ENCODE data around the gene LONRF3. TPM values are rescaled to one million over a fixed set of nuclear protein-coding genes. Genes with fewer than 3 reads are reported as not detected.
"Not testable (repeated sequence)": the region's sequence is repeated elsewhere in the genome, so short reads cannot be mapped to it uniquely, and the experiment has no call there.

The LONRF3 gene
- total and polyA plus RNA-seq, 3 experiments from 2014 or later = 1.3 to 2.5 (median 1.8) TPM

DNA sequence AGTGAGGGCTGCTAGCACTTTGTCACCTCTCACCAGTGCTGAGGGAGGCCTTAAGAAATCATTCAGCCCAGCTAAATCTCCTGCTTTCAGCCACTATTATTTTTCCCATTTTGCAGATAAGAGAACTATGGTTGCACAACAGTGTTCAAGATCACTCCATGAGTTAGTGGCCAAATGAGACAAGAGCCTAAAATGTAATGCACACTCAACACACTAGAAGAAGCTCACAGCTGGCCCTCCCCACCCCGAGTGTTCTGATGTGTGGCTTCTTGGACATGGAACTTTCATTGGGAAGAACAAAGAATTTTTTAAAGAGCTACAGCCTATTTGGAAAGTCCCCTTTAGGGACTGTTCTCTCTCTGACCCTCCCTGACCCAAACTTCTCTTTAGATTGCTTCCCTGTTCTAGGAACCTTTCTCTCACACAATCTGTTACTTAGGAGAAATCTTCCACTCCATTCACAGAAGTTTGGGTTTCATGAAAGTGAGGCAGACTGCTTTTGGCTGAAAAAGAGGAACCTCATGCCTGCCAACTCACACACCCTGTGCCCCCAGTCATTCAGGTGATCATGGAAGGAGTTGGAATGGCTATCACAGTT is 54.4 kb downstream of the LONRF3 start:
- ChIA-PET POLR2A (no interaction called here), CTCF (no interaction called here)
- Histone ChIP-seq H3K9me3 (ENCODE audit: low read length) (no peaks in the 10 kb centered on the region), H3K27ac (ENCODE audit: low read depth, low read length) (no peak overlapping the region), H3K4me1 (ENCODE audit: insufficient read depth, low read length) (no peaks in the 10 kb centered on the region), H3K4me3 (ENCODE audit: low read length) (no peak overlapping the region), H3K27me3 (ENCODE audit: insufficient read depth, low read length, poor library complexity, severe bottlenecking) (no peaks in the 10 kb centered on the region), H3K36me3 (ENCODE audit: insufficient read depth, low read length) (no peaks in the 10 kb centered on the region)
- Mint-ChIP-seq H3K4me1 (no peaks in the 10 kb centered on the region), H3K27ac (no peak overlapping the region), H3K36me3 (no peaks in the 10 kb centered on the region), H3K4me3 (no peak overlapping the region), H3K27me3 (peaks cover 0 to 9% of the 10 kb centered on the region in 2 donors), H3K9me3 (peaks cover 0 to 6% (median 0%) of the 10 kb centered on the region in 5 donors)
- no peak for DNase-seq

DNA sequence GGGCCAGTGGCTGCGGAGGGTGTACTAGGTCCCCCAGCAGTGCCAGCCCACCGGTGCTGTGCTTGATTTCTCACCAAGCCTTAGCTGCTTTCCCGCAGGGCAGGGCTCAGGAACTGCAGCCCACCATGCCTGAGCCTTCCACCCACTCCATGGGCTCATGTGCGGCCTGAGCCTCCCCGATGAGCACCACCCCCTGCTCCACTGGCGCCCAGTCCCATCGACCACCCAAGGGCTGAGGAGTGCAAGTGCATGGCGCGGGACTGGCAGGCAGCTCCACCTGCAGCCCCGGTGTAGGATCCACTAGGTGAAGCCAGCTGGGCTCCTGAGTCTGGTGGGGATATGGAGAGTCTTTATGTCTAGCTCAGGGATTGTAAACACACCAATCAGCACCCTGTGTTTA is 55.2 kb downstream of the LONRF3 start:
- H3K27ac Mint-ChIP-seq; H3K27me3 ChIP-seq (ENCODE audit: insufficient read depth, low read length, poor library complexity, severe bottlenecking); POLR2A ChIA-PET; DNase-seq; H3K4me1 Mint-ChIP-seq; H3K36me3 Mint-ChIP-seq; H3K4me3 Mint-ChIP-seq; H3K27ac ChIP-seq (ENCODE audit: low read depth, low read length); H3K27me3 Mint-ChIP-seq; H3K4me1 ChIP-seq (ENCODE audit: insufficient read depth, low read length); CTCF ChIA-PET; H3K4me3 ChIP-seq (ENCODE audit: low read length); H3K9me3 ChIP-seq (ENCODE audit: low read length); H3K36me3 ChIP-seq (ENCODE audit: insufficient read depth, low read length); H3K9me3 Mint-ChIP-seq: not testable (repeated sequence)

DNA sequence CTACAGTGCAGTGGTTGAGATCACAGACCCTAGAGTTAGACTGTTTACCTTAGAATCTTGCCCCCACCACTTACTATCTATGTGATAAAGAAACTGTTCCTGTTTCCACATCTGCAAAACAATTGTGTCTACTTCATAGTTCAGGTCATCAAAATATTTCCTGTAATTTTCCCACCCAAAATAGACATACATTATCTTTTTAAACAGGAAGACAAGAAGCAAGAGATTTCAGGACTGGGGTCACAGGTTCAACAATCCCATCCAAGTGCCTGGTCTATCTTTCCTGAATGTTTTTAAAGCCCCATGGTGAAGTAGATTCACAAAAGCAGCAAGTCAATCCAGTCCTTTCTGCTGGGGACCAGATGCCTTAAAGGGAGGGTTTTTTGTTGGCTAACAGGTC is 56.6 kb downstream of the LONRF3 start:
- Histone ChIP-seq H3K9me3 (ENCODE audit: low read length) (no peaks in the 10 kb centered on the region), H3K27ac (ENCODE audit: low read depth, low read length) (no peak overlapping the region), H3K36me3 (ENCODE audit: insufficient read depth, low read length) (no peaks in the 10 kb centered on the region), H3K4me1 (ENCODE audit: insufficient read depth, low read length) (no peaks in the 10 kb centered on the region), H3K27me3 (ENCODE audit: insufficient read depth, low read length, poor library complexity, severe bottlenecking) (no peaks in the 10 kb centered on the region), H3K4me3 (ENCODE audit: low read length) (no peak overlapping the region)
- POLR2A ChIA-PET = no interaction called here
- H3K27me3 Mint-ChIP-seq = peaks cover 0 to 7% of the 10 kb centered on the region in 2 donors
- H3K27ac Mint-ChIP-seq = no peak overlapping the region
- no peaks in the 10 kb centered on the region for H3K36me3 Mint-ChIP-seq
- H3K4me3 Mint-ChIP-seq = no peak overlapping the region
- H3K9me3 Mint-ChIP-seq = peaks cover 0 to 6% (median 0%) of the 10 kb centered on the region in 5 donors
- no peaks in the 10 kb centered on the region for H3K4me1 Mint-ChIP-seq
- CTCF ChIA-PET = no interaction called here
- no peak for DNase-seq

DNA sequence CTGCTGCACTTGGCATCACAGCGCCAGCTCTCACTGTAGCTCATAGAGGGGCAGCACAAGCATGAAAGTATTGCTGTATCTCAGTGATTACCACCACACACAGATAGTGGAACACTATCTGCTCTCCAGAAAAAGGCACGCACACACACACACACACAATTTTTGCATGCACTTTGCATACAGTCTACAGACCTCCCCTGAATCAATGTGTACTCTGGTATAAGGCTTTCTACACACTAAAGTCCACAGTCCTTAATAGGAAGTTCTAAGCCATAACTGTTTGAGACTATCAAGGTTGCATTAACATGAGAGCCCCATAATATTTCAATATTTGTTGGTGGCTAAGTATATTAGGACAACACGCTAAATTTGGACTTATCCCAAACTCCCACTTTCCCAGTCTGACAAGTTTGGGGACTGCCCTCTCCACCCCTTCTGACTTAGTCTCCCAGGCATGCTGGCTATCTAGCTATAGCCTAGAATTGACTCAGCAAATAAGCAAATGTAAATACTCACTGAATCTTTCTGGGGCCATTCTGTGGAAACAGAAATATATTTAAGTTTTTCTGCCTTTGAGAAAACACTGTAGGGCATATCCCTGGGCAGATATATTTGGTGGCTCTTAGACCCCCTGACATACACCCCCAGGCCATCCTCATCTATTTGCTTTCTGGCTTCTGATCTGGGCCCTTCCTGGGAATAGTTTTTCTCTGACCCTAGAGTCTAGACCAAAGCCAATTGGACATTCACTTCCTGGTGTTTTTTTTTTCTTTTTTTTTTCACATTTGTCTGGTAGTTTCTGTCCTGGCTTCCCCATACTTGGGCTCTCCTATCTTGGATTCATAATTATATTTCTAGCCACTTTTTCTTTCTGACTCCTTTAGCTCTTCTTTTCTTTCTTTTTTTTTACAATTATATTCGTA is 62.0 kb downstream of the LONRF3 start:
- H3K27ac ChIP-seq (ENCODE audit: low read depth, low read length) = no peak overlapping the region
- no peaks in the 10 kb centered on the region for H3K36me3 ChIP-seq (ENCODE audit: insufficient read depth, low read length)
- H3K4me1 Mint-ChIP-seq = no peaks in the 10 kb centered on the region
- no peak overlapping the region for H3K4me3 Mint-ChIP-seq
- H3K9me3 Mint-ChIP-seq = peaks cover 0 to 4% (median 0%) of the 10 kb centered on the region in 5 donors
- no peak overlapping the region for H3K27ac Mint-ChIP-seq
- H3K27me3 ChIP-seq (ENCODE audit: insufficient read depth, low read length, poor library complexity, severe bottlenecking) = no peaks in the 10 kb centered on the region
- H3K36me3 Mint-ChIP-seq = no peaks in the 10 kb centered on the region
- POLR2A ChIA-PET = no interaction called here
- CTCF ChIA-PET = no interaction called here
- peaks cover 0 to 9% of the 10 kb centered on the region in 2 donors for H3K27me3 Mint-ChIP-seq
- no peaks in the 10 kb centered on the region for H3K9me3 ChIP-seq (ENCODE audit: low read length)
- no peaks in the 10 kb centered on the region for H3K4me1 ChIP-seq (ENCODE audit: insufficient read depth, low read length)
- DNase-seq = no peak
- H3K4me3 ChIP-seq (ENCODE audit: low read length) = no peak overlapping the region

DNA sequence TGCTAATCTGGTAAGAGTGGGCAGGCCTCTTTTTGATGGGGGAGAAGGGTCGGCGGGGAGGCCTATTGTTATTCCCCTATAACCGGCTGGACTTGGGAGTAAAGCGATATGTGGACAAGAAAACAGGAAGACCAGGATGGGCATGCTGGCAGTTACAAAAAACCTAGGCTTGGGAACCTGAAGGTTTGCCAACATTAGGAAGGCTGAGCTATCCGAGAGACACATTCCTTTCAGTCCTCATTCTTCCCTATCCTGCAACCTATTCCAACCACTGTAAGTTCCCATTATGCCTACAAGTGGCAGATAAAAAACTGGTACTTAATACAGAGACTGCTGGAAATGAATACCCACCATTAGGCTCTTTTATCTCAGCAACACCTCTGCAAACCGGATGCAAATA is 66.0 kb downstream of the LONRF3 start:
- no peaks in the 10 kb centered on the region for H3K36me3 Mint-ChIP-seq
- no peaks in the 10 kb centered on the region for H3K4me1 ChIP-seq (ENCODE audit: insufficient read depth, low read length)
- H3K9me3 ChIP-seq (ENCODE audit: low read length) = no peaks in the 10 kb centered on the region
- no peak overlapping the region for H3K27ac Mint-ChIP-seq
- no peak overlapping the region for H3K4me3 ChIP-seq (ENCODE audit: low read length)
- H3K9me3 Mint-ChIP-seq = no peaks in the 10 kb centered on the region
- H3K27ac ChIP-seq (ENCODE audit: low read depth, low read length) = no peak overlapping the region
- CTCF ChIA-PET = no interaction called here
- H3K4me3 Mint-ChIP-seq = no peak overlapping the region
- no peaks in the 10 kb centered on the region for H3K4me1 Mint-ChIP-seq
- no peaks in the 10 kb centered on the region for H3K27me3 ChIP-seq (ENCODE audit: insufficient read depth, low read length, poor library complexity, severe bottlenecking)
- POLR2A ChIA-PET = no interaction called here
- peaks cover 0 to 5% of the 10 kb centered on the region in 2 donors for H3K27me3 Mint-ChIP-seq
- no peak for DNase-seq
- H3K36me3 ChIP-seq (ENCODE audit: insufficient read depth, low read length) = no peaks in the 10 kb centered on the region

DNA sequence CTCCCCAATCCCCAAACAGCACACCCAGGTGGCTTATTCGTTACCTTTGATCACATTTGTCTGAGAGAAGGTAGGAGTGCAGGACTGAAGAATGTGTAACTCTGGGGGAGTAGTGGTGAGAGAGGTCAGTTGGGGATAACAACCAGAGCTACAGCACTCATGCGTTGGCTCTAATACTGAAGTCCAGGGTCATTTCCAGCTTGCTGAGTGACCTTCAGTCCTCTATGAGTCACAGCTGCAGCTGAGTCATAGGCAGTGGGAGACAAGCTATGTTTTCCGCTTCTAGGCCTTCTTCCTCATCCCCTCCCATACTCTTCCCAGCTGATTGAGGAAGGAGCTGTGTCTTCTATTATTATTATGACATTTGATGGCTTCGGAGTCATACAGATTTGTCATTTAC is 66.8 kb downstream of the LONRF3 start:
- DNase-seq = no peak
- H3K27me3 ChIP-seq (ENCODE audit: insufficient read depth, low read length, poor library complexity, severe bottlenecking) = no peaks in the 10 kb centered on the region
- no peak overlapping the region for H3K4me3 ChIP-seq (ENCODE audit: low read length)
- no peaks in the 10 kb centered on the region for H3K4me1 ChIP-seq (ENCODE audit: insufficient read depth, low read length)
- ChIA-PET POLR2A (no interaction called here), CTCF (no interaction called here)
- H3K36me3 ChIP-seq (ENCODE audit: insufficient read depth, low read length) = no peaks in the 10 kb centered on the region
- H3K27ac Mint-ChIP-seq = no peak overlapping the region
- H3K27me3 Mint-ChIP-seq = peaks cover 0 to 7% of the 10 kb centered on the region in 2 donors
- no peak overlapping the region for H3K27ac ChIP-seq (ENCODE audit: low read depth, low read length)
- no peaks in the 10 kb centered on the region for H3K4me1 Mint-ChIP-seq
- H3K4me3 Mint-ChIP-seq = no peak overlapping the region
- no peaks in the 10 kb centered on the region for H3K9me3 Mint-ChIP-seq
- no peaks in the 10 kb centered on the region for H3K9me3 ChIP-seq (ENCODE audit: low read length)
- H3K36me3 Mint-ChIP-seq = no peaks in the 10 kb centered on the region

DNA sequence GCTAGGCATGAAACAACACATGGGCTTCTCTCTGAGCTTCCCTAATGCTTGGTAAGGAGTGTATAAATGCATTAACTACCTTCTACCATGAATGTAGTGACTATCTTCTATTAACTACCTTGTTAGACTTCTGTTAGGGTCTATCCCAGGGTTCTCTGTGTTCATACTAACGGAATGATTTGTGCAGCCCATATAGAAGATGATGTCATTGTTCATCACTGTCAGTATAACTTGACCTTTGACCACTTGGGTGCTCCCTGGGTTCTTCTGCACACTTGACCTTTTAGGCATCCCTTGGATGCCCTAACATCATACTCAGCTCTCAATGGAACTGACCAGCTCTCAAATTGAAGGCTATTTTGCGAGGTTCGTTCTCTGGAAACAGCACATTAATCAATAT is 67.6 kb downstream of the LONRF3 start:
- H3K36me3 Mint-ChIP-seq = no peaks in the 10 kb centered on the region
- H3K27ac ChIP-seq (ENCODE audit: low read depth, low read length) = no peak overlapping the region
- peaks cover 5 to 7% of the 10 kb centered on the region in 2 donors for H3K27me3 Mint-ChIP-seq
- H3K4me1 ChIP-seq (ENCODE audit: insufficient read depth, low read length) = no peaks in the 10 kb centered on the region
- no peak overlapping the region for H3K4me3 ChIP-seq (ENCODE audit: low read length)
- ChIA-PET CTCF (no interaction called here), POLR2A (no interaction called here)
- no peaks in the 10 kb centered on the region for H3K27me3 ChIP-seq (ENCODE audit: insufficient read depth, low read length, poor library complexity, severe bottlenecking)
- H3K9me3 Mint-ChIP-seq = no peaks in the 10 kb centered on the region
- H3K4me3 Mint-ChIP-seq = no peak overlapping the region
- DNase-seq = no peak
- no peak overlapping the region for H3K27ac Mint-ChIP-seq
- no peaks in the 10 kb centered on the region for H3K36me3 ChIP-seq (ENCODE audit: insufficient read depth, low read length)
- no peaks in the 10 kb centered on the region for H3K4me1 Mint-ChIP-seq
- H3K9me3 ChIP-seq (ENCODE audit: low read length) = no peaks in the 10 kb centered on the region

- H3K4me1 Mint-ChIP-seq = no peaks in the 10 kb centered on the region
- no peaks in the 10 kb centered on the region for H3K36me3 Mint-ChIP-seq
- Histone ChIP-seq H3K27me3 (ENCODE audit: insufficient read depth, low read length, poor library complexity, severe bottlenecking) (no peaks in the 10 kb centered on the region), H3K36me3 (ENCODE audit: insufficient read depth, low read length) (no peaks in the 10 kb centered on the region), H3K27ac (ENCODE audit: low read depth, low read length) (no peak overlapping the region), H3K4me3 (ENCODE audit: low read length) (no peak overlapping the region), H3K9me3 (ENCODE audit: low read length) (no peaks in the 10 kb centered on the region), H3K4me1 (ENCODE audit: insufficient read depth, low read length) (no peaks in the 10 kb centered on the region)
- no peak overlapping the region for H3K27ac Mint-ChIP-seq
- peaks cover 5 to 9% of the 10 kb centered on the region in 2 donors for H3K27me3 Mint-ChIP-seq
- no peak for DNase-seq
- ChIA-PET POLR2A (no interaction called here), CTCF (no interaction called here)
- no peaks in the 10 kb centered on the region for H3K9me3 Mint-ChIP-seq
- no peak overlapping the region for H3K4me3 Mint-ChIP-seq
Observed at GRCh38 chrX:119042996-119043395, 68.6 kb downstream of the LONRF3 start.

Measured in CD8-positive, alpha-beta memory T cell (primary cell).